Measurements from ENCODE around the gene CAMTA2. TPM values are rescaled to one million over a fixed set of nuclear protein-coding genes. Genes with fewer than 3 reads are reported as not detected.

CAMTA2 gene
- total RNA-seq, 4 donors from 2014 or later: 24.0 to 48.2 (median 28.4) TPM

DNA sequence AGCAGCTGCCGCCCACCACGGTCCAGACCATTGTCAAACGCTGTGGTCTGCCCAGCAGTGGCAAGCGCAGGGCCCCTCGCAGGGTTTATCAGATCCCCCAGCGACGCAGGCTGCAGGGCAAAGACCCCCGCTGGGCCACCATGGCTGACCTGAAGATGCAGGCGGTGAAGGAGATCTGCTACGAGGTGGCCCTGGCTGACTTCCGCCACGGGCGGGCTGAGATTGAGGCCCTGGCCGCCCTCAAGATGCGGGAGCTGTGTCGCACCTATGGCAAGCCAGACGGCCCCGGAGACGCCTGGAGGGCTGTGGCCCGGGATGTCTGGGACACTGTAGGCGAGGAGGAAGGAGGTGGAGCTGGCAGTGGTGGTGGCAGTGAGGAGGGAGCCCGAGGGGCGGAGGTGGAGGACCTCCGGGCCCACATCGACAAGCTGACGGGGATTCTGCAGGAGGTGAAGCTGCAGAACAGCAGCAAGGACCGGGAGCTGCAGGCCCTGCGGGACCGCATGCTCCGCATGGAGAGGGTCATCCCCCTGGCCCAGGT, 34.8 kb upstream of the CAMTA2 start:
- 95% methylated on average over 27 of the region's 30 CpGs for WGBS
- no peaks in the 10 kb centered on the region for H3K4me1 ChIP-seq
- no peaks in the 10 kb centered on the region for H3K27me3 ChIP-seq
- no peaks in the 10 kb centered on the region for H3K9me3 ChIP-seq
- peaks cover 49 to 76% (median 72%) of the 10 kb centered on the region in 4 donors for H3K36me3 ChIP-seq
- intact Hi-C loops (cut with DNase I): loop anchor here (5.0 kb wide), 1 partner anchor 40 kb away; no protein-coding TSS in a partner anchor
- no peak for DNase-seq (ENCODE audit: extremely low spot score)
- TF ChIP-seq EP300 (IDR thresholded peaks at IDR 0.05): no peak
- TF ChIP-seq, protein P1, sequence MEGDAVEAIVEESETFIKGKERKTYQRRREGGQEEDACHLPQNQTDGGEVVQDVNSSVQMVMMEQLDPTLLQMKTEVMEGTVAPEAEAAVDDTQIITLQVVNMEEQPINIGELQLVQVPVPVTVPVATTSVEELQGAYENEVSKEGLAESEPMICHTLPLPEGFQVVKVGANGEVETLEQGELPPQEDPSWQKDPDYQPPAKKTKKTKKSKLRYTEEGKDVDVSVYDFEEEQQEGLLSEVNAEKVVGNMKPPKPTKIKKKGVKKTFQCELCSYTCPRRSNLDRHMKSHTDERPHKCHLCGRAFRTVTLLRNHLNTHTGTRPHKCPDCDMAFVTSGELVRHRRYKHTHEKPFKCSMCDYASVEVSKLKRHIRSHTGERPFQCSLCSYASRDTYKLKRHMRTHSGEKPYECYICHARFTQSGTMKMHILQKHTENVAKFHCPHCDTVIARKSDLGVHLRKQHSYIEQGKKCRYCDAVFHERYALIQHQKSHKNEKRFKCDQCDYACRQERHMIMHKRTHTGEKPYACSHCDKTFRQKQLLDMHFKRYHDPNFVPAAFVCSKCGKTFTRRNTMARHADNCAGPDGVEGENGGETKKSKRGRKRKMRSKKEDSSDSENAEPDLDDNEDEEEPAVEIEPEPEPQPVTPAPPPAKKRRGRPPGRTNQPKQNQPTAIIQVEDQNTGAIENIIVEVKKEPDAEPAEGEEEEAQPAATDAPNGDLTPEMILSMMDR (IDR thresholded peaks at IDR 0.05): no peak
- TF ChIP-seq POLR2A (IDR thresholded peaks at IDR 0.05; ENCODE audit: low read depth): no peak
- TF ChIP-seq POLR2AphosphoS5 (IDR thresholded peaks at IDR 0.05): no peak
- no peak overlapping the region for H3K27ac ChIP-seq (replicated peaks in 1 of 4)
- H3K4me3 ChIP-seq: no peak overlapping the region

DNA sequence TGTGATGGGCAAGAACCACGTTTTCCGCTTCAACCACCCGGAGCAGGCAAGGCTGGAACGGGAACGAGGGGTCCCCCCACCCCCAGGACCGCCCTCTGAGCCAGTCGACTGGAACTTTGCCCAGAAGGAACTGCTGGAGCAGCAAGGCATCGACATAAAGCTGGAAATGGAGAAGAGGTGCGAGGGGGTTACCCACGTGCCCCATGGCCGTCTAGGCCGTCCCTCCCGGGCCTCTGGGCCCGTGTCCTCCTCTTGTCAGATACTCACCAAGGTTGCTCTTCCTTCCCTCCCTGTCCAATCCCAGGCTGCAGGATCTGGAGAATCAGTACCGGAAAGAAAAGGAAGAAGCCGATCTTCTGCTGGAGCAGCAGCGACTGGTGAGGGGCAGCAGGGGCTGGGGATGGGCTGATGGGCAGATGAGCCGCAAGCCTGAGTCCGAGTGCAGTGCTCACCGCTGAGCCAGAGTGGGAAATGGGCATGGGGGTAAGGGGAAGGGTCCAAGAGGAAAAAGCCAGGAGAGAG, 33.1 kb upstream of the CAMTA2 start:
- Histone ChIP-seq H3K9me3 (no peaks in the 10 kb centered on the region), H3K36me3 (peaks cover 65 to 92% (median 89%) of the 10 kb centered on the region in 4 donors), H3K4me1 (no peaks in the 10 kb centered on the region), H3K27ac (replicated peaks in 1 of 4) (no peak overlapping the region), H3K27me3 (no peaks in the 10 kb centered on the region), H3K4me3 (no peak overlapping the region)
- intact Hi-C loops (cut with DNase I): loop anchor here (5.0 kb wide), 1 partner anchor 42 kb away; no protein-coding TSS in a partner anchor
- no peak for DNase-seq (ENCODE audit: extremely low spot score)
- TF ChIP-seq, protein P1 (IDR thresholded peaks at IDR 0.05): no peak
- TF ChIP-seq EP300 (IDR thresholded peaks at IDR 0.05): no peak
- no peak for TF ChIP-seq POLR2AphosphoS5 (IDR thresholded peaks at IDR 0.05)
- no peak for TF ChIP-seq POLR2A (IDR thresholded peaks at IDR 0.05; ENCODE audit: low read depth)
- WGBS: 83% methylated on average over 19 of the region's 20 CpGs

DNA sequence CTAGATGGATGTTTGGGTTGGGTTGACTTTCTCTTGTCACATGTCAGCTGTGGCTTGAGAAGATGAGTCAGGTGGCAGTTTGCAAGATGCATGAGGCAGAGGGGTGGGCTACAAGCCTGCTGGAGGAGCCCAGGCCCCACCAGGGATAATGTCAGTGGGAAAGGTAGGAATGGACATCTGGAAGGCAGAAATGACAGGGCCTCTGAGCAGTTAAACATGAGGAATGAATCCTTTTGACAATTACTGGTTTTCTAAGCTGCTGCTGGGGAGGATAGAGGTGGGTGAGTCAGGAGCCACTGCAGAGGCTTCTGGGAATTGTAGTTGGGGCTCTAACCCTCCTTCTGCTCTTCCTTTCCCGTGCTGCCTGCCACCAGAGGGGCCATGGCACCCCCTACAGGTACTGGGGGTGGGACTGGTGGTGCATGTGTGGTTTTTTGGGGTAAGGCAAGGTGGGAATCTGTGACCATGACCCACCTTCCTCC, 32.0 kb upstream of the CAMTA2 start:
- 22% methylated on average over 1 of the region's 1 CpG for WGBS
- intact Hi-C loops (cut with DNase I): no loop called here
- Histone ChIP-seq H3K27me3 (no peaks in the 10 kb centered on the region), H3K4me1 (no peaks in the 10 kb centered on the region), H3K27ac (replicated peaks in 1 of 4) (no peak overlapping the region), H3K4me3 (no peak overlapping the region), H3K9me3 (no peaks in the 10 kb centered on the region), H3K36me3 (peaks cover 74 to 100% (median 98%) of the 10 kb centered on the region in 4 donors)
- DNase-seq (ENCODE audit: extremely low spot score): no peak
- TF ChIP-seq, protein P1 (IDR thresholded peaks at IDR 0.05): no peak
- TF ChIP-seq EP300 (IDR thresholded peaks at IDR 0.05) (no peak), POLR2A (IDR thresholded peaks at IDR 0.05; ENCODE audit: low read depth) (no peak), POLR2AphosphoS5 (IDR thresholded peaks at IDR 0.05) (no peak)

DNA sequence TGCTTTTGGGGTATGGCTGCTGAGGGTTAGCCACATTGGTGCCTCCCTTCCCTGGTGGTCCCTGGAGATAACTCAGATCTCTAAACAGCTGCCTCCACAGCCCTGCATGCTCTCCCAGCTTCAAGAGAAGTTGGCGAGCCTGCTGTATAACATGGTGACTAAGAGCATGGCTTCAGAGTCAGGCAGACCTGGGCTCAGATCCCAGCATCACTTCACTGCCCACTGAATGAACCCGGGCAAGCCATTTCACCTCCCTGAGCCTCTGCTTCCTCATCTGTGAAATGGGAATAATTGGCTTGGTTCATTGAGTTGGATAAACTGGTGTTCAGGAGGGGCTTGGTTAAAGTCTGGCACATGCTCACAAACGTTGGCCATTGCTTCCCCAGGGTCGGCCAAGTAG, 26.9 kb upstream of the CAMTA2 start:
- no peak for TF ChIP-seq POLR2A (IDR thresholded peaks at IDR 0.05; ENCODE audit: low read depth)
- TF ChIP-seq POLR2AphosphoS5 (IDR thresholded peaks at IDR 0.05): no peak
- TF ChIP-seq, protein P1 (IDR thresholded peaks at IDR 0.05): no peak
- TF ChIP-seq EP300 (IDR thresholded peaks at IDR 0.05): no peak
- DNase-seq (ENCODE audit: extremely low spot score): no peak
- H3K27me3 ChIP-seq: no peaks in the 10 kb centered on the region
- intact Hi-C loops (cut with DNase I): no loop called here
- no peaks in the 10 kb centered on the region for H3K4me1 ChIP-seq
- H3K36me3 ChIP-seq: peaks cover 79 to 100% (median 98%) of the 10 kb centered on the region in 4 donors
- H3K4me3 ChIP-seq: no peak overlapping the region
- WGBS: 90% methylated on average over 4 of the region's 4 CpGs
- no peaks in the 10 kb centered on the region for H3K9me3 ChIP-seq
- H3K27ac ChIP-seq (replicated peaks in 1 of 4): no peak overlapping the region
